Suprapubic skin (tissue), 3 donors: ENCODE results near the gene FLNA.
"Not testable (repeated sequence)": the region's sequence is repeated elsewhere in the genome, so short reads cannot be mapped to it uniquely, and the experiment has no call there.

Experiments used
- CTCF ChIP-seq, 2 donors: fragments of 200-600 bp in 1 of 2; fragments of 450-650 bp in 1 of 2; sonication (generic) in 1 of 2; IDR thresholded peaks; one replicate each; pipeline ENCODE4 v1.5.1; 2016 to 2019; ENCODE audit warnings: antibody characterized with exemption in 2 of 2, mild to moderate bottlenecking in 1 of 2, moderate library complexity in 1 of 2
- POLR2AphosphoS5 ChIP-seq, 3 donors: sonication (generic); formaldehyde crosslinking; IDR thresholded peaks; one replicate each; pipeline ENCODE4 v1.6.1; 2017; ENCODE audit warnings: antibody characterized with exemption in 3 of 3

DNA sequence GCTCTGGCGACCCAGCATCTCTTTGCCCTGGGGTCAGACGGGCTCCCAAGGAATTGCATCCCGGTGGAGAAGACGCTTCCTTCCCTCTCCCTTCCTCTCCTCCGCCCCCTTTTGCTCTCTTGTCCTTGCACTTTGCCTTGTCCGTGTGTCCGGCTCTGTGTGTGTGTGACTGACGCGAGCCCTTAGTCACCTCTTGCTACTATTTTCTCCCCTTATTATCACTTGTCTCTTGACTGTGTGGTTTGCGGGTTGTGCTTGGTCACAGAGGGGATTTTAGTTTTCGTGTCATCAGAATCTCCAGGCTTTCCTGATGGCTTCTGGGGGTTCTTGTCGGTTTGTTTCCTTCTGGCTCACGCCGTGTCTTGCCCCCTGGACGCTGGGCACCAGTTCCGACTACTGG, 31.4 kb downstream of the FLNA start:
- TF ChIP-seq CTCF, POLR2AphosphoS5 (IDR thresholded peaks at IDR 0.05): not testable (repeated sequence)
